CD4-positive, alpha-beta T cell (primary cell): Measurements from ENCODE around the gene SLC46A3. TPM values are rescaled to one million over a fixed set of nuclear protein-coding genes. Genes with fewer than 3 reads are reported as not detected.

ENCODE experiments used
- ATAC-seq: fragments of 200-7000 bp; cut with Tn5 transposase; one replicate; pipeline ENCODE4 v1.10.0; 2022; ENCODE audit warnings: mild to moderate bottlenecking; ENCODE audit not compliant: poor library complexity
- CTCF ChIA-PET: fragments of 350-600 bp; sonication (Branson Sonifier 250); formaldehyde crosslinking; loops from one replicate; lab custom pipeline; 2021; ENCODE audit warnings: antibody characterized with exemption, inconsistent platforms; lab: Charles Lee
- POLR2A ChIA-PET: fragments of 350-600 bp; sonication (Branson Sonifier 250); formaldehyde crosslinking; loops from one replicate; lab custom pipeline; 2021; ENCODE audit warnings: antibody characterized with exemption, inconsistent platforms; lab: Charles Lee
- DNase-seq, 14 experiments: peaks; one replicate each; pipeline ENCODE4 v3.0.0-alpha.2; 2013 to 2020; ENCODE audit warnings: mixed read lengths in 2 of 14
- H3K27ac ChIP-seq, 2 donors: one replicate each; pipeline versions ENCODE4 v1.5.1 to v1.7.0; 2013; ENCODE audit warnings: low read length in 2 of 2, low read depth in 1 of 2, mild to moderate bottlenecking in 1 of 2
- H3K27me3 ChIP-seq, 2 experiments: 1 replicate in 1 of 2; 2 replicates in 1 of 2; pipeline versions ENCODE4 v1.6.1 to v1.7.0; 2013; ENCODE audit warnings: low read length in 2 of 2, control low read depth in 1 of 2, mild to moderate bottlenecking in 1 of 2, moderate library complexity in 1 of 2; ENCODE audit not compliant: insufficient read depth in 2 of 2, control insufficient read depth in 1 of 2
- H3K36me3 ChIP-seq: one replicate; pipeline ENCODE4 v1.6.1; 2013; ENCODE audit warnings: low read length, control low read depth; ENCODE audit not compliant: insufficient read depth
- H3K4me1 ChIP-seq: one replicate; pipeline ENCODE4 v1.6.1; 2013; ENCODE audit warnings: low read length, control low read depth; ENCODE audit not compliant: insufficient read depth
- H3K4me3 ChIP-seq: one replicate; pipeline ENCODE4 v1.5.1; 2013; ENCODE audit warnings: mild to moderate bottlenecking, low read length, moderate library complexity
- H3K9me3 ChIP-seq, 2 experiments: 1 replicate in 1 of 2; 2 replicates in 1 of 2; pipeline versions ENCODE4 v1.6.1 to v1.7.0; 2013; ENCODE audit warnings: low read length in 2 of 2, mild to moderate bottlenecking in 2 of 2, control low read depth in 1 of 2, moderate library complexity in 1 of 2; ENCODE audit not compliant: control insufficient read depth in 1 of 2, insufficient read depth in 1 of 2
- H3K27ac Mint-ChIP-seq: one replicate; pipeline ENCODE4 v1.8.0; 2020; ENCODE audit warnings: mixed read lengths
- H3K27me3 Mint-ChIP-seq: one replicate; pipeline ENCODE4 v1.8.0; 2021; ENCODE audit warnings: mixed read lengths
- H3K36me3 Mint-ChIP-seq: one replicate; pipeline ENCODE4 v1.8.0; 2021; ENCODE audit warnings: low read depth, mixed read lengths
- H3K4me1 Mint-ChIP-seq: one replicate; pipeline ENCODE4 v1.8.0; 2021; ENCODE audit warnings: low read depth, mixed read lengths
- H3K4me3 Mint-ChIP-seq: one replicate; pipeline ENCODE4 v1.8.0; 2020; ENCODE audit warnings: mild to moderate bottlenecking, mixed read lengths
- H3K9me3 Mint-ChIP-seq: one replicate; pipeline ENCODE4 v1.8.0; 2020; ENCODE audit warnings: mixed read lengths
- intact Hi-C, 2 experiments: fragments of 100-400 bp; cut with DNase I in 1 of 2; cut with micrococcal nuclease in 1 of 2; formaldehyde crosslinking; loops; one replicate each; pipeline versions ENCODE4 v1.15.1 to v1.9.0; 2023 to 2025; cut with DNase I, micrococcal nuclease
- total RNA-seq, 174 experiments: library from RNA in 2 of 174; stranded (reverse) in 2 of 174; gene quantifications; one replicate each; pipeline ENCODE4 v1.2.3 and lab custom pipeline; 2021 to 2026
- TF ChIP-seq, protein P1 (sequence below): fragments of 200-600 bp; IDR thresholded peaks from one replicate; pipeline ENCODE4 v1.8.0; 2022; ENCODE audit warnings: antibody characterized with exemption, mild to moderate bottlenecking

Gene SLC46A3
- total RNA-seq, 2 experiments from 2014 or later = 6.3 to 7.4 TPM

DNA sequence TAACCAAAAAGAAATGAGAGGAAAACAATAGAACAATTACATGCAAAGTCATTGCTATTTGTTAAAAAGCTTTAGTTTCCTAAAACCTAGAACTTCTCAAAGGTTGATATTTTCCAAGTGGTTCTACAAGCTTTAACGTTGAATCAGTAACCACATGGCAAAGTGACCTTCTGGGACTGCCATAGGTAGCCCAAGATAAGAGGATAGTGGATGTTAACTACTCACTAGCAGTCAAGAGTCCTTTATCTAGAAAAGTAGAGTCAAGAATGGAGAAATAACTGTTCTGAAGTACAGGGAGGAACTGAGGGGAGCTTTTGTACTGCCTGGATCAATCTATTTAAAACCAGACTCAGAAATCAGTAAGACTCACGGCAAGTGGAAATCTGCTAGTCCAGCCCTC lies 9.9 kb upstream of the SLC46A3 start:
- no peaks in the 10 kb centered on the region for H3K4me1 ChIP-seq
- Mint-ChIP-seq H3K4me3 (no peak overlapping the region), H3K9me3 (no peaks in the 10 kb centered on the region), H3K36me3 (no peaks in the 10 kb centered on the region), H3K27me3 (peaks cover 30% of the 10 kb centered on the region), H3K4me1 (no peaks in the 10 kb centered on the region), H3K27ac (no peak overlapping the region)
- TF ChIP-seq, protein P1, sequence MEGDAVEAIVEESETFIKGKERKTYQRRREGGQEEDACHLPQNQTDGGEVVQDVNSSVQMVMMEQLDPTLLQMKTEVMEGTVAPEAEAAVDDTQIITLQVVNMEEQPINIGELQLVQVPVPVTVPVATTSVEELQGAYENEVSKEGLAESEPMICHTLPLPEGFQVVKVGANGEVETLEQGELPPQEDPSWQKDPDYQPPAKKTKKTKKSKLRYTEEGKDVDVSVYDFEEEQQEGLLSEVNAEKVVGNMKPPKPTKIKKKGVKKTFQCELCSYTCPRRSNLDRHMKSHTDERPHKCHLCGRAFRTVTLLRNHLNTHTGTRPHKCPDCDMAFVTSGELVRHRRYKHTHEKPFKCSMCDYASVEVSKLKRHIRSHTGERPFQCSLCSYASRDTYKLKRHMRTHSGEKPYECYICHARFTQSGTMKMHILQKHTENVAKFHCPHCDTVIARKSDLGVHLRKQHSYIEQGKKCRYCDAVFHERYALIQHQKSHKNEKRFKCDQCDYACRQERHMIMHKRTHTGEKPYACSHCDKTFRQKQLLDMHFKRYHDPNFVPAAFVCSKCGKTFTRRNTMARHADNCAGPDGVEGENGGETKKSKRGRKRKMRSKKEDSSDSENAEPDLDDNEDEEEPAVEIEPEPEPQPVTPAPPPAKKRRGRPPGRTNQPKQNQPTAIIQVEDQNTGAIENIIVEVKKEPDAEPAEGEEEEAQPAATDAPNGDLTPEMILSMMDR = no peak
- no peaks in the 10 kb centered on the region for H3K36me3 ChIP-seq
- no peaks in the 10 kb centered on the region for H3K9me3 ChIP-seq
- DNase-seq (no peak), ATAC-seq (no peak)
- H3K27me3 ChIP-seq = peaks cover 0 to 16% of the 10 kb centered on the region in 2 experiments
- CTCF ChIA-PET = no interaction called here
- POLR2A ChIA-PET = no interaction called here
- H3K27ac ChIP-seq = no peak overlapping the region
- H3K4me3 ChIP-seq = no peak overlapping the region
- intact Hi-C loops = no loop called here

GRCh38 chr13:28725046-28725610 lies 6.4 kb upstream of the SLC46A3 start:
- POLR2A ChIA-PET = no interaction called here
- CTCF ChIA-PET = no interaction called here
- Mint-ChIP-seq H3K4me3 (no peak overlapping the region), H3K36me3 (no peaks in the 10 kb centered on the region), H3K27ac (no peak overlapping the region), H3K9me3 (no peaks in the 10 kb centered on the region), H3K27me3 (peaks cover 22% of the 10 kb centered on the region), H3K4me1 (no peaks in the 10 kb centered on the region)
- H3K9me3 ChIP-seq = no peaks in the 10 kb centered on the region
- H3K27ac ChIP-seq = no peak overlapping the region
- no peaks in the 10 kb centered on the region for H3K36me3 ChIP-seq
- DNase-seq = no peak
- intact Hi-C loops = no loop called here
- ATAC-seq = no peak
- no peak overlapping the region for H3K4me3 ChIP-seq
- TF ChIP-seq, protein P1 = no peak
- H3K4me1 ChIP-seq = no peaks in the 10 kb centered on the region
- peaks cover 0 to 12% of the 10 kb centered on the region in 2 experiments for H3K27me3 ChIP-seq

- POLR2A ChIA-PET = no interaction called here
- no peak for DNase-seq
- Histone ChIP-seq H3K9me3 (no peaks in the 10 kb centered on the region), H3K27me3 (peaks cover 0 to 12% of the 10 kb centered on the region in 2 experiments), H3K4me3 (no peak overlapping the region), H3K4me1 (peaks cover 6% of the 10 kb centered on the region), H3K27ac (no peak overlapping the region), H3K36me3 (no peaks in the 10 kb centered on the region)
- H3K9me3 Mint-ChIP-seq = no peaks in the 10 kb centered on the region
- H3K36me3 Mint-ChIP-seq = peaks cover 5% of the 10 kb centered on the region
- peaks cover 8% of the 10 kb centered on the region for H3K4me1 Mint-ChIP-seq
- ATAC-seq = no peak
- TF ChIP-seq, protein P1 = no peak
- CTCF ChIA-PET = no interaction called here
- no peak overlapping the region for H3K4me3 Mint-ChIP-seq
- H3K27me3 Mint-ChIP-seq = peaks cover 20% of the 10 kb centered on the region
- intact Hi-C loops = no loop called here
- no peak overlapping the region for H3K27ac Mint-ChIP-seq
These were observed 5.0 kb upstream of the SLC46A3 start for GRCh38 chr13:28723806-28724205.
